HTR-8/SVneo (cell line): ENCODE results near the gene ACKR2.

Source experiments
- DNase-seq: peaks from one replicate; pipeline ENCODE4 v3.0.0; 2011; ENCODE audit warnings: low spot score, mixed read lengths; ENCODE audit not compliant: insufficient read length
- FAIRE-seq: peaks from 2 replicates; lab custom pipeline; 2011; peaks lifted over from hg19 to GRCh38; lab: Jason Lieb, UNC

Gene ACKR2

DNA sequence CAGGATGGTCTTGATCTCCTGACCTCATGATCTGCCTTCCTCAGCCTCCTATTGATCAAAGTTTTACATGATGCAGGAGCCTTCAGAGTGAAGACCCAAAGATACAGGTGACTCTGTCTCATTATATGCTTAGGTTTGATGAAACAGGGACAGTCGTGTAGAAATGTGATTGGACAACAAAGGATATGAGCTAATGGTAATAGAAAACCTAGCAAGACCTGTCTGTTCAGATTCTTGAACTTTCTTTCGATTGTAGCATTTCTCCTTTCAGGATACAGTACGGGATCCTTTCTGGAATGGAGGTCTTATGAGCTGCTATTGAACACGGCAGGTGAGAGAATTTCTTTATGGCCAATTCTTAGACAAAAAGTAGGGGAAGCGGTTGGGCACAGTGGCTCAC, at the start of gene ACKR2:
Gene ACKR2 (plus strand): TSS at position 244 of the 400 bp plus-strand sequence. CDS start 55,058 bp downstream, outside the sequence.
- DNase-seq (no peak), FAIRE-seq (no peak)

DNA sequence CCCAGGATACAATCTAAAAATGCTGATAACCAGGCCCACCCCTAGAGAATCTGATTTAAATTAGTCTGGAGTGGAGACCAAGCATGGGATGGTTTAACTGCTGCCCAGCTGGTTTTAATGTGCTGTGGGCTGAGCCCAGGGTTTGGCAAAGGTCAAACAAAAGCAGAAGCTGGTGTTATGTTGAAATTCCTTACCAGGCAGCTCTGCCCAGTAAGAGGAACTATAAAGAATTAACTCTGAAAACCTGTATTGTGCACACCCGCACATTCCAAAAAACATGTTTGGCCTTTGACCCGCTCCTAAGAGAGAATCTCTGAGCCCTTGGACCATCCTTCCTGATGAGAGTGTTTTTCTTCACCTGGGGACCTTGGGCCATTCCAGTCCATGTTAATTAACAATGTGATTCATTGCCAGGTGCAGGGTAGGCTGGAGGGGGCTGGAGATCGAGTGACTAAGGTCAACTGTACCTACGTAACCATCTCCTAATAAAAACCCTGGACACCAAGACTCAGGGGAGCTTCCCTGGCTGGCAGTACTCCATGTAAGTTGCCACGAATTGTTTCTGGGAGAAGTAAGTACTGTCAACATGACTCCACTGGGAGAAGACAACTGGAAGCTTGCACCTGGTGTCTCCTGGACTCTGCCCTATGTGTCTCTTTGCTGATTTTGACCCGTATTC, 47.1 kb upstream of the ACKR2 start:
- DNase-seq, result no peak
- no peak for FAIRE-seq

- DNase-seq, result no peak
- FAIRE-seq, result no peak
Measured at GRCh38 chr3:42763021-42763420, 46.2 kb upstream of the ACKR2 start.

- FAIRE-seq (no peak), DNase-seq (no peak)
Measured at GRCh38 chr3:42764115-42764514, 45.1 kb upstream of the ACKR2 start.

DNA sequence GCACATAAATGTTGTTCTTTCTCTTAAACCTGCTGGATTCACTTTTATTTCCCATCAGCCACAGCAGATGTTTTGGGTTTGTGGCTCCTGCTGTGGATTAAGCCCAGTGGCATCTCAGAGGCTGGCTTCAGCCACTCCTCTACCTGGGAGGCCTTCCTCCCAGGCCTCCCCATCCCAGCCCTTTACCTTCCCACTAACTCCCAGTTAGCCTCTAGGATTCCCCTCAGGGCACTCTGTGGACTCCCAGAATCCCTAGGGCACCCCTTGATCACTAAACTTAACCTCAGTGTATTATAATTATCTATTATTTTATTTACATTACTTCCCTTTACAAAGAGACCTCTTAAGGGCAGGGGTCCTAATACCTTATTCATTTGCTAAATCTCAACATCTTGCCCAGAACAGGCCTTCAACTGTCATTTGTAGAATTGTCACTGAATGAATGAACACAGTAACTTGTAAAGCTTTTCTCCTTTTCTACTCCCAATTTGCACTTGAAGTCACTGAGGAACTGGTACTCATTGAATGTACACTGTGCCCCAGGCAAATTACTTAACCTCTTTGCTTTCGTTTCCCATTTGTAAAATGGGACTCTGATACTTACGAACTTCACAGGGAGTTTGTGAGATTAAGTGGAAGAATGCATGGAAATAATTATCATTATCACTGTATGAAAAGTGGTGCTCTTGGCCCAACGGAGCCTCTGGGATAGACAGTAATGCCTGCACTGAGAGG, 44.5 kb upstream of the ACKR2 start:
- no peak for FAIRE-seq

DNA sequence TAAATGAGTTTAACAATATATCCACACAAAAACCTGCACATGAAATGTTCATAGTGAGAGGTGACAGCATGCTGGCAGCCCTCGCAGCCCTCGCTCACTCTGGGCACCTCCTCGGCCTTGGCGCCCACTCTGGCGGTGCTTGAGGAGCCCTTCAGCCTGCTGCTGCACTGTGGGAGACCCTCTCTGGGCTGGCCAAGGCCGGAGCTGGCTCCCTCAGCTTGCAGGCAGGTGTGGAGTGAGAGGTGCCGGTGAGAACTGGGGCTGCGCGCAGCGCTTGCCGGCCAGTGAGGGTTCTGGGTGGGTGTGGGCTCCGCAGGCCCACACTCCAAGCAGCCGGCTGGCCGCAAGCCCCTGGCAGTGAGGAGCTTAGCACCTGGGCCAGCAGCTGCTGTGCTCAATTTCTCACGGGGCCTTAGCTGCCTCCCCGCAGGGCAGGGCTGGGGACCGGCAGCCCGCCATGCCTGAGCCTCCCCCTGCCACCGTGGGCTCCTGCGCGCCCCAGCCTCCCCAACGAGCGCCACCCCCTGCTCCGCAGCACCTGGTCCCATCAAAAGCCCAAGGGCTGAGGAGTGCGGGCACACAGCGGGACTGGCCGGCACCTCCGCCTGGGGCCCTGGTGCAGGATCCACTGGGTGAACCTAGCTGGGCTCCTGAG, 39.6 kb upstream of the ACKR2 start:
- FAIRE-seq (no peak), DNase-seq (no peak)

More for the DNA sequence above, 44.5 kb upstream of the ACKR2 start:
- no peak for DNase-seq

GRCh38 chr3:42771271-42771670, 38.0 kb upstream of the ACKR2 start:
- FAIRE-seq (no peak), DNase-seq (no peak)

DNA sequence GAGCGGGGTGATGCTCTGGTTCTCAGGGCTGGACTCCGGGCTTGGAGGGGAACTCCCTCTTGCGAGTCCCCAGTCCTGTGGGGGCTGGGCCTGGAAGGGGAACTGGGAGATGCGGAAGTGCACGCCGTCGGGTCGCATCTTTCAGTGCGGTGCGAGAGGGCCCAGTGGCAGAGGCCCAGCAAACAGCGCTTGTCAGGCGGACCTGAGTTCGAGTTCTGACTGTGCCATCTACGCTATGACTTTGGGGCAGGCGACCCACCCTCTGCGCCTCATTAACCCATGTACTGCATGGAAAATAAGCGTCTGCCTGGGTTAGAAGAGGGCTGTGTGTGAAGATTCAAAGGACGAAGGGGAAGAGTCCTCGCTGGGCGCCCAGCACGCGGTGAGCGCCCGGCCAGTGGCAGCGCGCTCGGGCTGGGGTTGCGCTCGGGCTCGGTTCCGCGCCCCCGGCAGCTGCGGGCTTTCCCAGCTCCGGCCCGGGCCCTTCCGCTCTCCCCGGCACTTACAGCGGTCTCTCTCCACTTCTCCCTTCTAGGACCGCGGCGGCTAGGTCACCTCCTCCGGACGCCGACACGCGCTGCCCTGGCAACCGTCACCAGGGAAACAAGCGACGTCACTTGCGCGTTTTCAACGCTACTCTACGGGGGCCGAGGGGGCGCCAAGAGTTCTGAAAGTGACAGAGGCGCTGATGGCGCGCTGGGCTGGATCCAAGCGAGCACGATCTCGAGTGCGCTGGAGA, 36.4 kb upstream of the ACKR2 start, which contains the start of gene CCDC13:
Gene CCDC13 (minus strand): TSS at position 584 of the 739 bp plus-strand sequence. CDS start 14,908 bp downstream, outside the sequence.
- peak; percentile 60 for FAIRE-seq
- DNase-seq, result peak; percentile 89

GRCh38 chr3:42773409-42773751, 35.9 kb upstream of the ACKR2 start:
- FAIRE-seq, result no peak

GRCh38 chr3:42778644-42779043, 30.6 kb upstream of the ACKR2 start:
- FAIRE-seq, result no peak
- no peak for DNase-seq

More at GRCh38 chr3:42773409-42773751, 35.9 kb upstream of the ACKR2 start:
- DNase-seq, result no peak

DNA sequence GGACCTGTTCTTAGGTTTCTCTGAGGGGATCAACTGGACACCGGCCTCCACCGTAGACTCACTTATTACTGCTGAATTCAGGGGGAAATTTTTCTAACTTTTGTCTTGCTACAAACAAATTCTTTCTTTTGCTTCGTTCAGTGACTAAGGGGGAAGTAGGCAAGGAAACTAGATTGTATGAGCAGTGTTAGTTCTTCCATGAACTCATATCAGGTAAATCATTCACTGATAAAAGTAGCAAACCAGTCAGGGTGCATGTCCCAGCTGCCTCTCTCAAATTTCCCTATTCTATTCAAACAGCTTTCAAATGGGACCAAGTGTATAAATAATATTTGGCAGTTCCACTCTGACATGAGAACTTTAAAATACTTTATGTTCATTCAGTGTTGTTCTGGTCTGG, 28.8 kb upstream of the ACKR2 start:
- no peak for DNase-seq
- no peak for FAIRE-seq

- FAIRE-seq (no peak), DNase-seq (peak; percentile 51)
Measured at GRCh38 chr3:42780892-42781700, 28.1 kb upstream of the ACKR2 start.

DNA sequence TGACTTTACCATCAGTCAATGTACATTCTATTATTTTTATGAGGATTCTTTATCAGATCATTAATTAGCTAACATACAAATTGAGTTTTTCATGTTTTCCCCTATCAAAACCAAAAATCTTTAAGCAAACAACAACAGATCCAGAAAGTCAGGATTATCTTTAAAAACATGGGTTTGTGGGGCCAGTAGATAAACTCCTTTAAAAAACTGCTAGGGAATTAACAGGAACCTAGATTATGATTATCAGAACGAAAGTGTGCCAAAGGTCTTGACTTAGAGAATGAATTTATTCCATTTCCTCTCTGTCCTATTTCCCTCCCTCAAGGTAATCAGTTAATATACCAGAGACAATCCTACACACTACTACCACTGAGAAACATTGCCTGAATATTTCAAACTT, 23.0 kb upstream of the ACKR2 start:
- no peak for FAIRE-seq
- DNase-seq, result no peak

DNA sequence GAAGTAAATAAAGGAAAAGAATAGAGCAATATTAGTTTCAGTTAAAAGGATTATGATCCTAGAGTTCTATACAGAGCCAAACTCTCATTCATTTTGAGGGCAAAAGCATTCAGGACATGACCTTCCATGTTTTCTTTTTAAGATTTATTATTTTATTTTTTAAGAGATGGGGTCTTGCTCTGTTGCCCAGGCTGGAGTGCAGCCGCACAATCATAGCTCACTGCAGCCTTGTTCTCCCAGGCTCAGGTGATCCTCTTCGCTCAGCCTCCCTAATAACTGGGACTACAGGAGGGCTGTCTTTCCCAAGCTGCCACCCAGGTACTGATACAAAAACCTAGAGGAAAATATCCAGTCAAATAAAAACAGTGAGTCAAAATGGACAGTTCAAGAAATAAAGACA, 22.6 kb upstream of the ACKR2 start:
- DNase-seq (no peak), FAIRE-seq (no peak)

DNA sequence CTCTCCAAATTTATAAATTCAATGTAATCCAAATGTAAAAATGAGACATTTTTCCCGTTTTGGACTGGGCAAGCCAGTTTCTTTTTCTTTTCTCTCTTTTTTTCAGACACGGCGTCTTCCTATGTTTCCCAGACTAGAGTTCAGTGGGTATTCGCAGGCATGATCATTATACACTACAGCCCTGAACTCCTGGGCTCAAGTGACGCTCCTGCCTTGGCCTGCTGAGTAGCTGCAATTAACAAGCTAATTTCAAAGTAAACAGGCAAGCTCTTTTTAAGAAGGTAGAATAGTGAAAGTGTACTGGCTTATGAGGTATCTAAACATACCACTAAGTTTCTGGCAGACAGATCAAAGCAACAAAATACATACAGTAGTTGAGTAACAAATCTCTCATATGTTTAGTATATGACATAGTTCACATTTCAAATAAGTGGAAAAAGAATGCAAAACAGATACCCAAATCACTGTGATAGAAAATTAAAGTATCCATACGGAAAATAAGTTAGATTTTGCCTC, 18.5 kb upstream of the ACKR2 start:
- DNase-seq, result no peak
- FAIRE-seq, result no peak

- FAIRE-seq (no peak), DNase-seq (no peak)
Measured at GRCh38 chr3:42795621-42796181, 13.5 kb upstream of the ACKR2 start.

- DNase-seq (no peak), FAIRE-seq (no peak)
Measured at GRCh38 chr3:42796332-42796885, 12.8 kb upstream of the ACKR2 start.

DNA sequence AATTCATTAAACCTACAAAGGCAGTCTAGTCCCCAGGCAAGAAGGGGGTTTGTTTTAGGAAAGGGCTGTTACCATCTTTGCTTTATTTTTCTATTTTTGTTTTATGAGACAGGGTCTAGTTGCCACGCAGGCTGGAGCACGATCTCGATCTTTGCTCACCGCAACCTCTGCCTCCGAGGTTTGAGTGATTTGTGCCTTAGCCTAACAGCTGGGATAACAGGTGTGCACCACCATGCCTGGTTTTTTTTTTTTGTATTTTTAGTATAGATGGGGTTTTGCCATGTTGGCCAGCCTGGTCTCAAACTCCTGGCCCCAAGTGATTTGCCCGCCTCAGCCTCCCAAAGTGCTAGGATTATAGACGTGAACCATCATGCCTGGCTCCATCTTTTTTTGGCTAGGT, 9.9 kb upstream of the ACKR2 start:
- DNase-seq (no peak), FAIRE-seq (no peak)

DNA sequence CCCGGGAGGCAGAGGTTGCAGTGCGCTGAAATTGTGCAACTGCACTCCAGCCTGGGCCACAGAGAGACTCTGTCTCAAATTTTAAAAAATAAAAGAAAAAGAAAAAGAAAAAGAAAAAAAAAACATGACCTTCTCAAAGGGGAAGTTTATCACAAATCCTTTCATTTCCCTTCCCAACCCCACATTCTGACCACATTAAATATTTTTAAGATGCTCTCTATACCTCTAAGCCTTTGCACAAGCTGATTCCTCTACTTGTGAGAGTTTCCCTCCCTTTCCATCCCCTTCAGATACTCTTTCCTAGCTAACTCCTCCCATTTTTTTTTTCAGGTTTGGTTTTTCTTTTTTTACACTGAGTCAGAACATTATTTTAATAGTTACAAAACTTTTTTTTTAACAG, 9.0 kb upstream of the ACKR2 start:
- no peak for FAIRE-seq
- no peak for DNase-seq
